H1 (cell line): ENCODE measurements around the gene GGN.

Experiments
- CTCF ChIP-seq, 3 experiments: IDR thresholded peaks; 1 replicate in 2 of 3; 2 replicates in 1 of 3; pipeline versions ENCODE4 v1.5.1 to v1.6.1; 2011; ENCODE audit warnings: low read length in 3 of 3, mild to moderate bottlenecking in 3 of 3, inconsistent platforms in 2 of 3, low read depth in 1 of 3, moderate library complexity in 1 of 3; ENCODE audit not compliant: insufficient read depth in 1 of 3; ENCODE audit errors: control extremely low read depth in 1 of 3
- POLR2A ChIP-seq, 2 experiments: IDR thresholded peaks; 1 replicate in 1 of 2; 2 replicates in 1 of 2; pipeline ENCODE4 v1.6.1; 2011; ENCODE audit warnings: low read depth in 2 of 2, low read length in 2 of 2, mild to moderate bottlenecking in 2 of 2; ENCODE audit errors: control extremely low read depth in 1 of 2

GRCh38 chr19:38422438-38422837, 34.6 kb upstream of the GGN start:
- TF ChIP-seq POLR2A (IDR thresholded peaks at IDR 0.05; ENCODE audit: control extremely low read depth in 1 of 2, low read depth in 2 of 2, low read length in 2 of 2) (no peak), CTCF (IDR thresholded peaks at IDR 0.05; ENCODE audit: control extremely low read depth in 1 of 3, insufficient read depth in 1 of 3, low read depth in 1 of 3, low read length in 3 of 3) (no peak)
